ENCODE data around the gene MINDY2.

MINDY2 gene

GRCh38 chr15:58770857-58771620 lies at the start of gene MINDY2:
TSS of gene MINDY2 (plus strand) at chr15:58771302. CDS start at chr15:58771396, 94 bp downstream.
- in situ Hi-C loops (cut with MboI; ENCODE audit: low sequenced_read_pairs): loop anchor here (25.0 kb wide), 1 partner anchor 509 kb away; no protein-coding TSS in a partner anchor

- in situ Hi-C loops (cut with MboI; ENCODE audit: low sequenced_read_pairs): no loop called here
These were observed 46.6 kb upstream of the MINDY2 start for GRCh38 chr15:58724466-58724865.

GRCh38 chr15:58726867-58727266 lies 44.2 kb upstream of the MINDY2 start:
- in situ Hi-C loops (cut with MboI; ENCODE audit: low sequenced_read_pairs): no loop called here

GRCh38 chr15:58731756-58732535 lies 39.2 kb upstream of the MINDY2 start:
- in situ Hi-C loops (cut with MboI; ENCODE audit: low sequenced_read_pairs): no loop called here

- in situ Hi-C loops (cut with MboI; ENCODE audit: low sequenced_read_pairs): no loop called here
These were observed 38.3 kb upstream of the MINDY2 start for GRCh38 chr15:58732625-58733363.

- in situ Hi-C loops (cut with MboI; ENCODE audit: low sequenced_read_pairs): no loop called here
These were observed 36.2 kb upstream of the MINDY2 start for GRCh38 chr15:58734859-58735258.

- in situ Hi-C loops (cut with MboI; ENCODE audit: low sequenced_read_pairs): no loop called here
These were observed 35.0 kb upstream of the MINDY2 start for GRCh38 chr15:58736018-58736643.

GRCh38 chr15:58737298-58737697 lies 33.8 kb upstream of the MINDY2 start:
- in situ Hi-C loops (cut with MboI; ENCODE audit: low sequenced_read_pairs): no loop called here

- in situ Hi-C loops (cut with MboI; ENCODE audit: low sequenced_read_pairs): no loop called here
These were observed 32.9 kb upstream of the MINDY2 start for GRCh38 chr15:58738046-58738707.

GRCh38 chr15:58740436-58740835 lies 30.7 kb upstream of the MINDY2 start:
- in situ Hi-C loops (cut with MboI; ENCODE audit: low sequenced_read_pairs): no loop called here

- in situ Hi-C loops (cut with MboI; ENCODE audit: low sequenced_read_pairs): no loop called here
These were observed 30.1 kb upstream of the MINDY2 start for GRCh38 chr15:58741032-58741431.

GRCh38 chr15:58742022-58742813 lies 28.9 kb upstream of the MINDY2 start:
- in situ Hi-C loops (cut with MboI; ENCODE audit: low sequenced_read_pairs): no loop called here

GRCh38 chr15:58742819-58743502 lies 28.1 kb upstream of the MINDY2 start:
- in situ Hi-C loops (cut with MboI; ENCODE audit: low sequenced_read_pairs): no loop called here

- in situ Hi-C loops (cut with MboI; ENCODE audit: low sequenced_read_pairs): no loop called here
These were observed 24.9 kb upstream of the MINDY2 start for GRCh38 chr15:58746174-58746573.

GRCh38 chr15:58748040-58748851 lies 22.9 kb upstream of the MINDY2 start:
- in situ Hi-C loops (cut with MboI; ENCODE audit: low sequenced_read_pairs): no loop called here

GRCh38 chr15:58748852-58749531 lies 22.1 kb upstream of the MINDY2 start:
- in situ Hi-C loops (cut with MboI; ENCODE audit: low sequenced_read_pairs): no loop called here

- in situ Hi-C loops (cut with MboI; ENCODE audit: low sequenced_read_pairs): loop anchor here (25.0 kb wide), 1 partner anchor 487 kb away; no protein-coding TSS in a partner anchor
These were observed 21.4 kb upstream of the MINDY2 start, which contains the start of gene ADAM10 for GRCh38 chr15:58749532-58750337. TSS of gene ADAM10 (minus strand) at chr15:58749707. CDS start at chr15:58749534, 173 bp downstream.
